ENCODE results near the gene PARVB. TPM values are rescaled to one million over a fixed set of nuclear protein-coding genes. Genes with fewer than 3 reads are reported as not detected.

PARVB gene
- total and polyA plus RNA-seq, 5 donors: 44.0 to 124 (median 88.6) TPM

GRCh38 chr22:44057401-44057987 lies 33.4 kb downstream of the PARVB start:
- no peaks in the 10 kb centered on the region for H3K27me3 ChIP-seq (ENCODE audit: control insufficient read depth, insufficient read depth)
- no peak overlapping the region for H3K4me3 ChIP-seq (ENCODE audit: low read length)
- H3K9me3 ChIP-seq (ENCODE audit: control insufficient read depth, low read length): no peaks in the 10 kb centered on the region
- ATAC-seq: peak; percentile 91 to 95
- 40% methylated on average over 11 of the region's 11 CpGs for WGBS
- DNase-seq: peak; percentile 76 to 92 (median 90)
- H3K27ac ChIP-seq (ENCODE audit: low read length): peak overlapping the region; percentile 86
- intact Hi-C loops (cut with DNase I): no loop called here
- H3K4me1 ChIP-seq (ENCODE audit: control insufficient read depth, insufficient read depth, low read length): peaks cover 3% of the 10 kb centered on the region

- 85% methylated on average over 35 of the region's 35 CpGs for WGBS
- peak in 2 of 3 donors; percentile 43 to 51 for DNase-seq
- no peaks in the 10 kb centered on the region for H3K4me1 ChIP-seq (ENCODE audit: control insufficient read depth, insufficient read depth, low read length)
Measured at GRCh38 chr22:44063462-44064371, 39.6 kb downstream of the PARVB start.

GRCh38 chr22:44067033-44067432 lies 42.9 kb downstream of the PARVB start:
- H3K27ac ChIP-seq (ENCODE audit: low read length): no peak overlapping the region
- intact Hi-C loops (cut with DNase I): no loop called here
- 82% methylated on average over 5 of the region's 5 CpGs for WGBS
- H3K27me3 ChIP-seq (ENCODE audit: control insufficient read depth, insufficient read depth): no peaks in the 10 kb centered on the region
- H3K4me3 ChIP-seq (ENCODE audit: low read length): no peak overlapping the region
- no peaks in the 10 kb centered on the region for H3K4me1 ChIP-seq (ENCODE audit: control insufficient read depth, insufficient read depth, low read length)
- no peaks in the 10 kb centered on the region for H3K9me3 ChIP-seq (ENCODE audit: control insufficient read depth, low read length)
- ATAC-seq: no peak
- DNase-seq: peak in 1 of 3 donors; percentile 0

More at GRCh38 chr22:44063462-44064371, 39.6 kb downstream of the PARVB start:
- H3K27me3 ChIP-seq (ENCODE audit: control insufficient read depth, insufficient read depth): no peaks in the 10 kb centered on the region
- H3K27ac ChIP-seq (ENCODE audit: low read length): no peak overlapping the region
- H3K9me3 ChIP-seq (ENCODE audit: control insufficient read depth, low read length): no peaks in the 10 kb centered on the region
- H3K4me3 ChIP-seq (ENCODE audit: low read length): no peak overlapping the region
- ATAC-seq: no peak
- intact Hi-C loops (cut with DNase I): no loop called here

- intact Hi-C loops (cut with DNase I): no loop called here
- 66% methylated on average over 10 of the region's 10 CpGs for WGBS
Measured at GRCh38 chr22:44067901-44068300, 43.8 kb downstream of the PARVB start.

GRCh38 chr22:44068422-44069191 lies 44.5 kb downstream of the PARVB start:
- WGBS: 70% methylated on average over 30 of the region's 30 CpGs
- DNase-seq (peak in 2 of 3 donors; percentile 76 to 80), ATAC-seq (peak; percentile 32 to 38)
- intact Hi-C loops (cut with DNase I): no loop called here
- no peaks in the 10 kb centered on the region for H3K9me3 ChIP-seq (ENCODE audit: control insufficient read depth, low read length)
- no peak overlapping the region for H3K27ac ChIP-seq (ENCODE audit: low read length)
- no peak overlapping the region for H3K4me3 ChIP-seq (ENCODE audit: low read length)
- no peaks in the 10 kb centered on the region for H3K27me3 ChIP-seq (ENCODE audit: control insufficient read depth, insufficient read depth)
- H3K4me1 ChIP-seq (ENCODE audit: control insufficient read depth, insufficient read depth, low read length): no peaks in the 10 kb centered on the region

More at GRCh38 chr22:44067901-44068300, 43.8 kb downstream of the PARVB start:
- Histone ChIP-seq H3K9me3 (ENCODE audit: control insufficient read depth, low read length) (no peaks in the 10 kb centered on the region), H3K27ac (ENCODE audit: low read length) (no peak overlapping the region), H3K4me3 (ENCODE audit: low read length) (no peak overlapping the region), H3K4me1 (ENCODE audit: control insufficient read depth, insufficient read depth, low read length) (no peaks in the 10 kb centered on the region), H3K27me3 (ENCODE audit: control insufficient read depth, insufficient read depth) (no peaks in the 10 kb centered on the region)
- no peak for ATAC-seq
- DNase-seq: peak in 1 of 3 donors; percentile 28

GRCh38 chr22:44070029-44070428 lies 45.9 kb downstream of the PARVB start:
- H3K27me3 ChIP-seq (ENCODE audit: control insufficient read depth, insufficient read depth): no peaks in the 10 kb centered on the region
- no peak overlapping the region for H3K4me3 ChIP-seq (ENCODE audit: low read length)
- ATAC-seq: no peak
- no peak overlapping the region for H3K27ac ChIP-seq (ENCODE audit: low read length)
- peak in 1 of 3 donors; percentile 12 for DNase-seq
- WGBS: 96% methylated on average over 5 of the region's 5 CpGs
- intact Hi-C loops (cut with DNase I): loop anchor here in 1 of 4 donors (10.0 kb wide), 1 partner anchor 555 kb away; no protein-coding TSS in a partner anchor
- H3K9me3 ChIP-seq (ENCODE audit: control insufficient read depth, low read length): no peaks in the 10 kb centered on the region
- H3K4me1 ChIP-seq (ENCODE audit: control insufficient read depth, insufficient read depth, low read length): no peaks in the 10 kb centered on the region

GRCh38 chr22:44071781-44072326 lies 47.8 kb downstream of the PARVB start:
- no peaks in the 10 kb centered on the region for H3K27me3 ChIP-seq (ENCODE audit: control insufficient read depth, insufficient read depth)
- WGBS: 70% methylated on average over 14 of the region's 14 CpGs
- no peaks in the 10 kb centered on the region for H3K4me1 ChIP-seq (ENCODE audit: control insufficient read depth, insufficient read depth, low read length)
- H3K4me3 ChIP-seq (ENCODE audit: low read length): no peak overlapping the region
- peak in 2 of 3 donors; percentile 43 to 67 for DNase-seq
- ATAC-seq: peak in 1 of 2 donors; percentile 21
- intact Hi-C loops (cut with DNase I): loop anchor here in 1 of 4 donors (10.0 kb wide), 1 partner anchor 553 kb away; no protein-coding TSS in a partner anchor
- H3K9me3 ChIP-seq (ENCODE audit: control insufficient read depth, low read length): no peaks in the 10 kb centered on the region
- no peak overlapping the region for H3K27ac ChIP-seq (ENCODE audit: low read length)

- Histone ChIP-seq H3K4me1 (ENCODE audit: control insufficient read depth, insufficient read depth, low read length) (no peaks in the 10 kb centered on the region), H3K9me3 (ENCODE audit: control insufficient read depth, low read length) (no peaks in the 10 kb centered on the region), H3K4me3 (ENCODE audit: low read length) (no peak overlapping the region), H3K27me3 (ENCODE audit: control insufficient read depth, insufficient read depth) (no peaks in the 10 kb centered on the region), H3K27ac (ENCODE audit: low read length) (no peak overlapping the region)
- intact Hi-C loops (cut with DNase I): loop anchor here in 1 of 4 donors (10.0 kb wide), 1 partner anchor 550 kb away; no protein-coding TSS in a partner anchor
- ATAC-seq: peak in 1 of 2 donors; percentile 19
- whole genome bisulfite sequencing: 83% methylated on average over 11 of the region's 11 CpGs
- DNase-seq: no peak
Measured at GRCh38 chr22:44074337-44074984, 50.4 kb downstream of the PARVB start.

- DNase-seq (no peak), ATAC-seq (peak; percentile 5 to 6)
- 75% methylated on average over 12 of the region's 12 CpGs for WGBS
- H3K27ac ChIP-seq (ENCODE audit: low read length): no peak overlapping the region
- H3K9me3 ChIP-seq (ENCODE audit: control insufficient read depth, low read length): no peaks in the 10 kb centered on the region
- H3K4me3 ChIP-seq (ENCODE audit: low read length): no peak overlapping the region
- intact Hi-C loops (cut with DNase I): loop anchor here in 1 of 4 donors (10.0 kb wide), 1 partner anchor 550 kb away; no protein-coding TSS in a partner anchor
- no peaks in the 10 kb centered on the region for H3K27me3 ChIP-seq (ENCODE audit: control insufficient read depth, insufficient read depth)
- no peaks in the 10 kb centered on the region for H3K4me1 ChIP-seq (ENCODE audit: control insufficient read depth, insufficient read depth, low read length)
Measured at GRCh38 chr22:44075022-44075421, 50.9 kb downstream of the PARVB start.

GRCh38 chr22:44075670-44076069 lies 51.6 kb downstream of the PARVB start:
- WGBS: 93% methylated on average over 11 of the region's 11 CpGs
- H3K27me3 ChIP-seq (ENCODE audit: control insufficient read depth, insufficient read depth): no peaks in the 10 kb centered on the region
- H3K27ac ChIP-seq (ENCODE audit: low read length): no peak overlapping the region
- no peak for ATAC-seq
- intact Hi-C loops (cut with DNase I): loop anchor here in 1 of 4 donors (10.0 kb wide), 1 partner anchor 549 kb away; no protein-coding TSS in a partner anchor
- H3K4me3 ChIP-seq (ENCODE audit: low read length): no peak overlapping the region
- no peaks in the 10 kb centered on the region for H3K9me3 ChIP-seq (ENCODE audit: control insufficient read depth, low read length)
- no peak for DNase-seq
- H3K4me1 ChIP-seq (ENCODE audit: control insufficient read depth, insufficient read depth, low read length): no peaks in the 10 kb centered on the region
